ENCODE data around the gene TATDN2. TPM values are rescaled to one million over a fixed set of nuclear protein-coding genes. Genes with fewer than 3 reads are reported as not detected.
A peak's percentile ranks its signal among the peaks of the same experiment; 100 is the strongest.

Gene TATDN2, protein sequence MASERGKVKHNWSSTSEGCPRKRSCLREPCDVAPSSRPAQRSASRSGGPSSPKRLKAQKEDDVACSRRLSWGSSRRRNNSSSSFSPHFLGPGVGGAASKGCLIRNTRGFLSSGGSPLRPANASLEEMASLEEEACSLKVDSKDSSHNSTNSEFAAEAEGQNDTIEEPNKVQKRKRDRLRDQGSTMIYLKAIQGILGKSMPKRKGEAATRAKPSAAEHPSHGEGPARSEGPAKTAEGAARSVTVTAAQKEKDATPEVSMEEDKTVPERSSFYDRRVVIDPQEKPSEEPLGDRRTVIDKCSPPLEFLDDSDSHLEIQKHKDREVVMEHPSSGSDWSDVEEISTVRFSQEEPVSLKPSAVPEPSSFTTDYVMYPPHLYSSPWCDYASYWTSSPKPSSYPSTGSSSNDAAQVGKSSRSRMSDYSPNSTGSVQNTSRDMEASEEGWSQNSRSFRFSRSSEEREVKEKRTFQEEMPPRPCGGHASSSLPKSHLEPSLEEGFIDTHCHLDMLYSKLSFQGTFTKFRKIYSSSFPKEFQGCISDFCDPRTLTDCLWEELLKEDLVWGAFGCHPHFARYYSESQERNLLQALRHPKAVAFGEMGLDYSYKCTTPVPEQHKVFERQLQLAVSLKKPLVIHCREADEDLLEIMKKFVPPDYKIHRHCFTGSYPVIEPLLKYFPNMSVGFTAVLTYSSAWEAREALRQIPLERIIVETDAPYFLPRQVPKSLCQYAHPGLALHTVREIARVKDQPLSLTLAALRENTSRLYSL
- total RNA-seq: 10 to 100 TPM; 40.8 to 56.3 TPM

DNA sequence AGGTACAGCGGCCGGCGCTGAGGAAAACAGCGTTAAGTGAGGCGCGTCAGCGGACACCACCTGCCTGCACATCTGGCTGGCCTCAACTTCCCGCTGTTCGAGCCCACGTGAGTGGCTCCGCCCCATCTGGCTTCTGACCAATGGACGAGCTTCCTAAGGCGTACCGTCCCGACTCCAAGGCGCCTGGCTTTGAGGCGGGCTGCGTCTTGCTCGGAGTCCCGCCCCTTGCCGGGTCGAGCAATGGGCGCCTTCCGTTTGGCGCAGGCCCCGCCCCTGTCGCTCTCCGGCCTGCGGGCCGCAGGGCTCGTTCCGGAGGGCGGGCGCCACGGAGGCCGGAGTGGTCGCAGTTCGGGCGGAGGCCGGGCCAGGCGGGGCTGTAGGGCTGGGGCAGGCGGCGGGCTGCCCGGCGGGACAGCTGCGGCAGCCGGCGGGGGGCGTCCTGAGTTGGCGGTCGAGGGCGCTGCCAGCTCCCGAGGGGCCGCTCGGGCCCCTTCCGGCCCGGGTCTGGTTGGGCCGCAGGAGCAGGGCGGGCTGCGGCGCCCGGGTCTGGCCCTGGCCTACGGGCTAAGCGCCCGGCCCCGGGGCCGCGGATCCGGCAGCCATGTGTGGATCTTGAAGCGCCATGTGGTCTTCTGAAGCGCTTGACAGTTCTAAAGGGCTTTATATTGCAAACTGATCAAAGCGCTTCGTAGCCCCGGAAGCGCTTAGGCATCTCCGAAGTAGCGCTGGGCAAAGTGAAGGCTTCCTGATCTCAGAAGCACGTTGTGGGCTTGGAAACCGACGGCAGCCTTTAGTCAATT lies at the start of gene TATDN2:
TSS of gene TATDN2 (plus strand) at position 276 of the 800 bp plus-strand sequence. CDS start 742 bp downstream, outside the sequence.
- ATAC-seq: peak; percentile 90 to 93
- Mint-ChIP-seq H3K36me3 (peaks cover 59 to 83% of the 10 kb centered on the region in 2 donors), H3K9me3 (peaks cover 14 to 29% of the 10 kb centered on the region in 2 donors), H3K27ac (peak within 1 kb of the TSS; percentile 93 to 98)
- DNase-seq (ENCODE audit: low spot score in 2 of 2): peak; percentile 94 to 97

DNA sequence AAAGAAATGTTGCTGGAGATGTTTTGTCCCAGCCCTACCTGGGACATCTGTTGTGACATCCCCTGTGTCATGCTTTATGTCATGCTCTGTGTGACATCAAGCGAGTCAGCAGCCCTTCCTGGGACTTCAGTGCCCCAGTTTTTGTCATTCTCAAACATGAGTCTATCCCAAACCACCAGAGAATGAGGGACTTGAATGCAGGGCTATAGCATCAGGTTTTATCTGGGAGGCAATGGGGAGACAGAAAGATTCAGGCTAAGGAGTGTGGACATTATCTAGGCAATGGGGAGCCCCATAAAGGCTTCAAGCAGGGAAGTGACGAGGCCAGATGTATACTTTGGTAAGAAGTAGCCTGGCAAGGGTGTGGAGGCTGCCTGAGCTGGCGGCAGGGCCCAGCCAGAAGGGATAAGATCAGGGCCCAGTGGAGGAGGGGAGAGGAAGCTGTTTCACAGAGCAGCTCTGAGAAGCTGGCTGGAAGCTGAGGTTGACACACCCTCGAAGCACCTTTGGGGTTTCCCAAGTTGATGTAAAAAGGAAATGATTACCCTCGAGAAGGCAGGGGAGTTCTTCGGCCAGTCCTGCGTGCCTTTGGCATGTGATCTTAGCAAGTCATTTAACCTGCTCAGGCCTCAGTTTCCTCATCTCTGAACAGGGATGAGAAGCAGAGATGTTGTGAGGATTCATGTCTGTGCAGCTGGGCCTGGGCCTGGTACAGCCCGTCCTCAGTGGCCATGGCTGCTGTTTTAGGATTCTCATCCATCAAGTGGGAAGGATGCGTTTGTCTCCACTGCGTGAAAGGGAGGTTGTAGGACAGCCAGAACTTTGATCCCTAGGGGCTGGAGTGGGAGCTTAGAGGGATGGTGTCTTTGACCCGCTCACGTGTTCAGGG lies 49.3 kb upstream of the TATDN2 start:
- H3K36me3 Mint-ChIP-seq: peaks cover 5 to 12% of the 10 kb centered on the region in 2 donors

DNA sequence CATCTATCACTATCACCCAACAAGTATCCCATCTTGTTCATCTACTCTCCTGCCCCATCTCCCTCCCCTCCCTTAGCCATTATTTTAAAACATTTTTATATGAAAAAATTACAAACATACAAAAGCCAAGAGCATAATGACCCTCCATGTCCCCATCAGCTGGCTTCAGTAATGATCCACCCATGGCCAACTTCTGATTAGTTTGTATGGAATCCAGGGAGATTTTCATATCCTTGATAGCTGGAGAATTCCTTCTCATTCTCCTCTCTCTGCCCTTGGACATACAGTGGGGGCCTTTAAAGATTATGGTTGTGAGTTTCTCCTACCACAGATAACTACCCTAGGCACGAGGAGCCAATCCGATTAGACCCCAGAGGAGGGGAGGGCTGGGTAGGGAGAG lies 43.3 kb upstream of the TATDN2 start:
- ATAC-seq: no peak
- Mint-ChIP-seq H3K9me3 (no peaks in the 10 kb centered on the region), H3K36me3 (peaks cover 5 to 12% of the 10 kb centered on the region in 2 donors), H3K27ac (no peak overlapping the region)
- DNase-seq (ENCODE audit: low spot score in 2 of 2): no peak

More for the DNA sequence above, 49.3 kb upstream of the TATDN2 start:
- Mint-ChIP-seq H3K9me3 (no peaks in the 10 kb centered on the region), H3K27ac (peak overlapping the region; percentile 86 to 95)
- ATAC-seq: peak; percentile 84 to 88
- DNase-seq (ENCODE audit: low spot score in 2 of 2): peak; percentile 40 to 77

DNA sequence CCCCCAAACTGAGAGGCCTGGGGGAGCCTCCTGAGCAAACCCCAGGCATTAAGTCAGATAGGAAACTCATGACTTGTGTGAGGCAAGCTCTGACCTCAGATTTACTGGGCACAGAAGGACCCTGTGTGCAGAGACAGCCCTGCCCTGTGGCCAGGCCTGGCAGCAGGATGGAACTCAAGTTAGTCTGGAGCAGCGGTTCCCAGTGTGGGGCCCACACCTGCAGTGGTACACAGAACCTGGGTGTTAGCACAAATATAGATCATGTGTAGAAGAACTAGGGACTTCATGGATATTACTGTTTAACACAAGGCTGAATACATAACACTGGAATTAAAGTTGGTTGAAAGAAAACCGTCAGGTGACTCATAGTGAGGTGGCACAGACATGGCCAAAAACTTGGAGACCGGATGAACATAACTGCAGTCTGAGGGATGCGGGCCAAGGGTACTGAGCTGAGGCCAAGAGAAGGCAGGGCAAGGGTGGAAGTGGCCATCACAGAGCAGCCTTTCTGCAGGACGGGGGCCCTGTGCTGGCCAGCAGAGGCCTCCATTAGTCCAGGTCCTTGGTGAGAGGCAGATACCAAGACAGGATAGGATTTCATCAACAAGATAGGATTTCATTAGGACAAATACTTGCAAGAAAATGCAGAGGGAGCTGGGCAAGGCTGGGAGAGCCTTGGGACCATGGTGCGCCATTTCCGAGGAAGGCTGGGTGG lies 42.7 kb upstream of the TATDN2 start:
- ATAC-seq (peak in 1 of 2 donors; percentile 45), DNase-seq (ENCODE audit: low spot score in 2 of 2) (no peak)
- Mint-ChIP-seq H3K27ac (no peak overlapping the region), H3K9me3 (no peaks in the 10 kb centered on the region), H3K36me3 (peaks cover 5 to 12% of the 10 kb centered on the region in 2 donors)

DNA sequence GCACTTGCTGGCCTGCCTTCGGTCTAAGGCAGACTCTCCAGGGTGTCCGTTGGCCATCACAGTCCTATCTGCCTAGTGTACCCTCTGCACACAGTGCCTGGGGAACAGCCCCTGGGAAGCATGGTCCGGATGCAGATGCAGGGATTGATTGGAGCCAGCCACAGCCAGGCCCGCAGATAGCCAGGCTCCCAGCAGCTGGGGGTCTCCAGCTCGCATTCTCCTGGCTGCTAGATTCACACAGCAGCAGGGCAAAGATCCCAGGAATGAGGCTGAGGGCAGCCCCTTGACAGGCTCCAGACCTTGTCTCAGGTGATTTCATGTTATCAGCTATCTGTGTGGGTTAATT lies 42.1 kb upstream of the TATDN2 start:
- no peak for DNase-seq (ENCODE audit: low spot score in 2 of 2)
- H3K36me3 Mint-ChIP-seq: peaks cover 5 to 12% of the 10 kb centered on the region in 2 donors
- no peaks in the 10 kb centered on the region for H3K9me3 Mint-ChIP-seq
- no peak for ATAC-seq
- H3K27ac Mint-ChIP-seq: no peak overlapping the region

DNA sequence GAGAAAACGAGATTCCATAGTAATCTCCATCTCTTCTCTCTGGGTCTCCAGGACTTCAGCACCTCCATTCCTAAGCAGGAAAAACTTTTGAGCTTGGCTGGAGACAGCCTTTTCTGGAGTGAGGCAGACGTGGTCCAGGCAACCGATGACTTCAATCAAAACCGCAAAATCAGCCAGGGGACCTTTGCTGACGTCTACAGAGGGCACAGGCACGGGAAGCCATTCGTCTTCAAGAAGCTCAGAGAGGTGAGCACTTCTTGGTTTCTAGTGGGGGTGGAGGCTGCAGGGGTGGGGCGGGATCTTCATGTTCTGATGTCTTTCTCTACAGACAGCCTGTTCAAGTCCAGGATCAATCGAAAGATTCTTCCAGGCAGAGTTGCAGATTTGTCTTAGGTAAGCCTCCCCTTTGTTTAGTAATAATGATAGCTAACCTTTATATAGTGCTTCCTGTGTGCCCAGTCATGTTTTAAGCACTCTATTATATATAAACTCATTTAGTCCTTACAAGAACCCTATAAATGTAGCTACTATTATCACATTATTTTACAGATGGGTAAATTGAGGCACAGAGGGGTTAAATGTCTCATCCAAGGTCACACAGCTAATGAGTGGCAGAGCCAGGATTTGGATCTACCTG lies 35.0 kb upstream of the TATDN2 start:
- Mint-ChIP-seq H3K27ac (no peak overlapping the region), H3K9me3 (peaks cover 0 to 5% of the 10 kb centered on the region in 2 donors), H3K36me3 (peaks cover 0 to 15% of the 10 kb centered on the region in 2 donors)
- DNase-seq (ENCODE audit: low spot score in 2 of 2) (no peak), ATAC-seq (no peak)

DNA sequence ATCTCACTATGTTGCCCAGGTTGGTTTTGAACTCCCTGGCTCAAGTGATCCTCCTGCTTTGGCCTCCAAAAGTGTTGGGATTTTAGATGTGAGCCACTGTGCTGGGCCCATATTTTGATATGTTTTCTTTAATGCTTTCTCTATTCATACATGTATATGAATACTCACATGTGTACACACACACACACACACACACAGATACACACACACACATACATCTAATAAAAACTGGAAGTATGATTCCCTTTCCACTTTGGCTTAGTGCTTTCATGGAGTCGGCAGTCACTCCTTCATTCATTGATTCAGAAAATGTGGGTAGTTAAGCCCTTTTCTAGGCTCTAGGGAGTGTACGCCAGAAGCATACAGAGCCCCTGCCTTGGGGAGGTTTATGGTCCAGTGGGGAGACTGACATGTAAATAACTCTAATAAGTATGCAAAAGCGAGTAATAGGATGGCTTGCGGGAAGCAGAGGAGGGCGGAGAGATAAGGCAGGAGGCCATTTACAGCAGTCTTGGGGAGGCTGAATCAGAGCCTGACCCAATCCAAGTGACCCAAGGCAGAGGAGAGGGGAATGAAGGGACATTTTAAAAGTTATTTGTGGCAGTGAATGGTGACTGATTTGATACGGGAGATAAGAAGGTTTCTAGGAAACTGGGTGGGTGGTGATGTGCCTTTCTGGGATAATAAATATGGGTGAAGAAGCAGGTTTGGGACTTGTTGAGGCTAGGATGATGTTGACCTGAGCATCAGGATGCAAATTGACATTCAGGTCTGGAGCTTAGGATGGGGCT lies 32.5 kb upstream of the TATDN2 start:
- no peak for DNase-seq (ENCODE audit: low spot score in 2 of 2)
- peak overlapping the region in 1 of 2 donors; percentile 8 for H3K27ac Mint-ChIP-seq

DNA sequence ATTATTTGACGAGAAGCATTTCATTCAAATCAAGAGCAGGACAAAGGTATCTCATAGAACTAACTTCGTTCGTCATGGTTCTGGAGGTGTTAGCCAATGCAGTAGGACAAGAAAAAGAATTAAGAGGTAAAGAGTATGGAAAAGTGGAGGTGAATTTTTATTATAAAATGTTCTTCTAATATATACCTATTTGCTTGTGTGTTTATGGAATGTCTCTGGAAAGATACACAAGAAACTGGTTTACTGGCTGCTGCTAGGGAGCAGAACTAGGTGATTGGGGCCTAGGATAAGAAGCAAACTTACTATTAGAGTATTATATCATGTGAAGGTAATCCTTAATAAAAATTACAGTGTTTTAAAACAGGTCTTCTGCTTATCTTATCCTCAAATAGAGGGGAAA lies 30.9 kb upstream of the TATDN2 start:
- DNase-seq (ENCODE audit: low spot score in 2 of 2) (no peak), ATAC-seq (no peak)
- Mint-ChIP-seq H3K36me3 (peaks cover 0 to 15% of the 10 kb centered on the region in 2 donors), H3K9me3 (peaks cover 0 to 5% of the 10 kb centered on the region in 2 donors), H3K27ac (no peak overlapping the region)

More for the DNA sequence above, 32.5 kb upstream of the TATDN2 start:
- H3K9me3 Mint-ChIP-seq: peaks cover 0 to 5% of the 10 kb centered on the region in 2 donors
- no peak for ATAC-seq
- H3K36me3 Mint-ChIP-seq: peaks cover 0 to 15% of the 10 kb centered on the region in 2 donors

DNA sequence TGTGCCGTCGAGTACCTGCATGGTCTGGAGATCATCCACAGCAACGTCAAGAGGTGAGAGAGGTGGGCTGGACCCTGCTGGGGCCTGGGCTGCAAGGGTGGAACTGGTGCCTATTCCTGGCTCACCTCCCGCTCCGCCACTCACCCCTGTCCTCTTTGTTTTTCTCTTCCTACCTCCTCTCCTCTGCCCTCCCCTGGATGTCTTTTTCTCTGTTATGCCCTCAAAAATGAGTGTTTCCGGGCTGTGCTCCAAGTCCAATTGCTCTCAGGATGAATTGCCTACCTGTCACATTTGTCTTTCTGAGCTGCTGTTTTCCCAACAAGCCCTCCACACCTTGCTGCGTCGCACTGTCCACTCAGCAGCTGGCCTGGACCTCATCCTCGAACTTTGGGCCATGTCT lies 28.5 kb upstream of the TATDN2 start:
- no peak for DNase-seq (ENCODE audit: low spot score in 2 of 2)
- ATAC-seq: no peak
- Mint-ChIP-seq H3K9me3 (peaks cover 3 to 5% of the 10 kb centered on the region in 2 donors), H3K36me3 (peaks cover 4 to 15% of the 10 kb centered on the region in 2 donors), H3K27ac (no peak overlapping the region)

DNA sequence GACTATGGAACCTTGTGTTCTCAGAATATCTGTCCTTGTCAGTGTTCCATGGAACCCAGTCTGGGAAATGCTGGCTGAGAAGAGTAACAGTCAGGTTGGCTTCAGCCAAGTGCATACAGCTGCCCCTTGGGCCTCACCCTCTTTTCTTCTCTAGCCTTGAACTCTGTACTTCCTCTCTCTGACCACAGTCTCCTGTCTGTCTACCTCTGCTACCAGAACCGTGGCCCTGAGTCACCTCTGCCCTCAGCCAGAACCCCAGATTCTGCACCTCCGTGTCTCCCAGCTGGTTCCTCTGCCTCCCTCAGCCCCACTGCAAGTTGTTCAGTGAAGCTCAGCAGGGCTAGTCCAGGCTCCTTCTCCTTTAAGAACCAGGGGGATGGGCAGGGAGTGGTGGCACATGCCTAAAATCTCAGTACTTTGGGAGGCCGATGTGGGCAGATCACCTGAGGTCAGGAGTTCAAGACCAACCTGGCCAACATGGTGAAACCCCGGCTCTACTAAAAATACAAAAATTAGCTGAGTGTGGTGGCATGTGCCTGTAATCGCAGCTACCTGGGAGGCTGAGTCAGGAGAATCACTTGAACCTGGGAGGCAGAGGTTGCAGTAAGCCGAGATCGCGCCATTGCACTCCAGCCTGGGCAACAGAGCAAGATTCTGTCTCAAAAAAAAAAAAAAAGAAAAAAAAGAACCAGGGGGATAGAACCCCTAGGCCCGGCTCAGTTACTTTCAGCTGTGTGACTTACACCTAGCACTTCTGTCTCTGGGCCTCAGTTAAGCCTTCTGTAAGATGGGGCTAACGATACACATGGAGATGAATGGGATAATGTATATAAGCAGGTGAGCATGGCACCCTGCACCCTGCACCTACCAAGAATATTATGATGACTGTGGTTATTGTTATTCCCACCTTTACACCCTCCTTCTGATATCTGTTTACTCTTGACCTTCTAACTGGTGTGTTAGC lies 24.3 kb upstream of the TATDN2 start:
- H3K36me3 Mint-ChIP-seq: peaks cover 0 to 7% of the 10 kb centered on the region in 2 donors
- ATAC-seq (peak; percentile 38 to 50), DNase-seq (ENCODE audit: low spot score in 2 of 2) (no peak)
- H3K9me3 Mint-ChIP-seq: peaks cover 0 to 5% of the 10 kb centered on the region in 2 donors
- no peak overlapping the region for H3K27ac Mint-ChIP-seq

DNA sequence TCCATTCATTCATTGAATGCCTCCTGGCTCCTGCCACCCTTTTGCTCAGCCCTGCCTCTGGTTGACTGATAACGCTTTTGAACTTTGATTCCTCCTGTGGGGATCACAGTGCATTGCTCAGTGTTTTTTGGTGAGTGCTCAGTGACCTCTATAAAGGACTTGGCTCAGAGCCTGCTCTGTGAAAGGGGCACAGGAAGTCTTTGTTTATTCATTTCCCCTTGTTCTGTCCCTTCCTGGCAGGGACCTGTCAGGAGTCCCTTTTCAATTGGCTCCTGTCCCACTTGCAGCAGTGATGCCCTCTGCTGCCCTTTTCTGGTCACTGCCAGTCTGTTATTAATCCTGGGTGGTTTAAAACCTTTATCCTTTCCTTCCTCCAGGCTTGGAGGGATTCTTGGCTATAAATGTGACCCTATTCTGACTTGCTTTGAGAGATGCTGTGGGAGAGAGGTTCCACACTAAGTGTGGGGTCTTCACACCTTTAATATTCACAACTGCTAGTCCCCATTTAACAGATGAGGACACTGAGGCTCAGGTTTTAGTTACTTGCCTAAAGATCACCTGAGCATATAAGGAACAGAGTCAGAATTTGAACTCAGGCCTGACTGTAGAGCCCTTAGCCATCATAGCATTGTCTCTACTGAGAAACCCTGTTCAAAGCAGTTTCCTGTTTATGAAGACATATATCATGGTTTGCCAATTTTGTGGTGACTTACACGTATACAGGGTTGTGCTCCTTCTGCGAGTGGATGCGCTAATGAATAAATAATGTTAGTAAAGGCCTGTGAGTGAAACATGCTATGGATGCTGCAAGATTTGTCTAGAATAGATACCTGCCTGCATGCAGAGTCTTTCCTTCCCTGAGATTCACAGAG lies 23.2 kb upstream of the TATDN2 start:
- Mint-ChIP-seq H3K36me3 (peaks cover 0 to 12% of the 10 kb centered on the region in 2 donors), H3K9me3 (peaks cover 0 to 5% of the 10 kb centered on the region in 2 donors), H3K27ac (peak overlapping the region in 1 of 2 donors; percentile 90)
- ATAC-seq: peak; percentile 61 to 64
- peak; percentile 62 to 68 for DNase-seq (ENCODE audit: low spot score in 2 of 2)

DNA sequence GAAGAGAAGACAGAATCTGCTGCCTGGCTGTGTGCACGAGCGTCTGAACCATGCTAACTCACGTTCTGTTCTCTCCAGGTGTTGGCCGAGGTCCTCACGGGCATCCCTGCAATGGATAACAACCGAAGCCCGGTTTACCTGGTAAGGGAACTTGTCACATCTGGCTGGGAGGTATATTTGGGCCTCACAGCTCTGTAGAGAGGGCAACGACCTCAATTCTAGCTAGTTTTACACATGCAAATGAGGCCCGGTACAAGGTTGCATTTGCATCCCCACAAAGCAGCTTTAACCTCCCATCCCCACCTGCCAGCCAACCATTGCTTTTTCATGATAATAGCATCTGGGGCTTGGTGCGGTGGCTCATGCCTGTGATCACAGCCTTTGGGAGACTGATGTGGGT lies 22.0 kb upstream of the TATDN2 start:
- Mint-ChIP-seq H3K9me3 (peaks cover 0 to 5% of the 10 kb centered on the region in 2 donors), H3K27ac (no peak overlapping the region), H3K36me3 (peaks cover 0 to 12% of the 10 kb centered on the region in 2 donors)
- ATAC-seq (no peak), DNase-seq (ENCODE audit: low spot score in 2 of 2) (no peak)
